Measurements from ENCODE around the gene GADD45G. TPM values are rescaled to one million over a fixed set of nuclear protein-coding genes. Genes with fewer than 3 reads are reported as not detected.

Gene GADD45G
- total and polyA plus RNA-seq, 2 experiments from 2014 or later, result 12.7 to 24.1 TPM

- H3K4me2 ChIP-seq, result no peak overlapping the region
- Mint-ChIP-seq H3K4me1 (no peaks in the 10 kb centered on the region; the same call in 1 of the 3 replicates), H3K9me3 (no peaks in the 10 kb centered on the region), H3K27ac (no peak overlapping the region), H3K4me3 (no peak overlapping the region), H3K27me3 (ENCODE audit: insufficient read depth, low read depth, poor library complexity) (peaks cover 6% of the 10 kb centered on the region), H3K36me3 (ENCODE audit: low read depth) (no peaks in the 10 kb centered on the region)
- H3F3A ChIP-seq (replicated peaks; ENCODE audit: low read depth), result no peaks in the 10 kb centered on the region
- H3K36me3 ChIP-seq (ENCODE audit: insufficient read depth), result no peaks in the 10 kb centered on the region
- H3K79me2 ChIP-seq (replicated peaks; ENCODE audit: insufficient read depth), result no peaks in the 10 kb centered on the region
- H2AFZ ChIP-seq, result no peak overlapping the region; the same call in 1 of the 2 replicates
- ATAC-seq (no peak), DNase-seq (ENCODE audit: low spot score) (no peak)
- no peaks in the 10 kb centered on the region for H3K4me1 ChIP-seq (ENCODE audit: insufficient read depth)
- H4K20me1 ChIP-seq (replicated peaks; ENCODE audit: insufficient read depth), result no peaks in the 10 kb centered on the region
- no peak overlapping the region for H3K4me3 ChIP-seq
- H3K27ac ChIP-seq (ENCODE audit: low read depth), result no peak overlapping the region
- TF ChIP-seq, protein P1, sequence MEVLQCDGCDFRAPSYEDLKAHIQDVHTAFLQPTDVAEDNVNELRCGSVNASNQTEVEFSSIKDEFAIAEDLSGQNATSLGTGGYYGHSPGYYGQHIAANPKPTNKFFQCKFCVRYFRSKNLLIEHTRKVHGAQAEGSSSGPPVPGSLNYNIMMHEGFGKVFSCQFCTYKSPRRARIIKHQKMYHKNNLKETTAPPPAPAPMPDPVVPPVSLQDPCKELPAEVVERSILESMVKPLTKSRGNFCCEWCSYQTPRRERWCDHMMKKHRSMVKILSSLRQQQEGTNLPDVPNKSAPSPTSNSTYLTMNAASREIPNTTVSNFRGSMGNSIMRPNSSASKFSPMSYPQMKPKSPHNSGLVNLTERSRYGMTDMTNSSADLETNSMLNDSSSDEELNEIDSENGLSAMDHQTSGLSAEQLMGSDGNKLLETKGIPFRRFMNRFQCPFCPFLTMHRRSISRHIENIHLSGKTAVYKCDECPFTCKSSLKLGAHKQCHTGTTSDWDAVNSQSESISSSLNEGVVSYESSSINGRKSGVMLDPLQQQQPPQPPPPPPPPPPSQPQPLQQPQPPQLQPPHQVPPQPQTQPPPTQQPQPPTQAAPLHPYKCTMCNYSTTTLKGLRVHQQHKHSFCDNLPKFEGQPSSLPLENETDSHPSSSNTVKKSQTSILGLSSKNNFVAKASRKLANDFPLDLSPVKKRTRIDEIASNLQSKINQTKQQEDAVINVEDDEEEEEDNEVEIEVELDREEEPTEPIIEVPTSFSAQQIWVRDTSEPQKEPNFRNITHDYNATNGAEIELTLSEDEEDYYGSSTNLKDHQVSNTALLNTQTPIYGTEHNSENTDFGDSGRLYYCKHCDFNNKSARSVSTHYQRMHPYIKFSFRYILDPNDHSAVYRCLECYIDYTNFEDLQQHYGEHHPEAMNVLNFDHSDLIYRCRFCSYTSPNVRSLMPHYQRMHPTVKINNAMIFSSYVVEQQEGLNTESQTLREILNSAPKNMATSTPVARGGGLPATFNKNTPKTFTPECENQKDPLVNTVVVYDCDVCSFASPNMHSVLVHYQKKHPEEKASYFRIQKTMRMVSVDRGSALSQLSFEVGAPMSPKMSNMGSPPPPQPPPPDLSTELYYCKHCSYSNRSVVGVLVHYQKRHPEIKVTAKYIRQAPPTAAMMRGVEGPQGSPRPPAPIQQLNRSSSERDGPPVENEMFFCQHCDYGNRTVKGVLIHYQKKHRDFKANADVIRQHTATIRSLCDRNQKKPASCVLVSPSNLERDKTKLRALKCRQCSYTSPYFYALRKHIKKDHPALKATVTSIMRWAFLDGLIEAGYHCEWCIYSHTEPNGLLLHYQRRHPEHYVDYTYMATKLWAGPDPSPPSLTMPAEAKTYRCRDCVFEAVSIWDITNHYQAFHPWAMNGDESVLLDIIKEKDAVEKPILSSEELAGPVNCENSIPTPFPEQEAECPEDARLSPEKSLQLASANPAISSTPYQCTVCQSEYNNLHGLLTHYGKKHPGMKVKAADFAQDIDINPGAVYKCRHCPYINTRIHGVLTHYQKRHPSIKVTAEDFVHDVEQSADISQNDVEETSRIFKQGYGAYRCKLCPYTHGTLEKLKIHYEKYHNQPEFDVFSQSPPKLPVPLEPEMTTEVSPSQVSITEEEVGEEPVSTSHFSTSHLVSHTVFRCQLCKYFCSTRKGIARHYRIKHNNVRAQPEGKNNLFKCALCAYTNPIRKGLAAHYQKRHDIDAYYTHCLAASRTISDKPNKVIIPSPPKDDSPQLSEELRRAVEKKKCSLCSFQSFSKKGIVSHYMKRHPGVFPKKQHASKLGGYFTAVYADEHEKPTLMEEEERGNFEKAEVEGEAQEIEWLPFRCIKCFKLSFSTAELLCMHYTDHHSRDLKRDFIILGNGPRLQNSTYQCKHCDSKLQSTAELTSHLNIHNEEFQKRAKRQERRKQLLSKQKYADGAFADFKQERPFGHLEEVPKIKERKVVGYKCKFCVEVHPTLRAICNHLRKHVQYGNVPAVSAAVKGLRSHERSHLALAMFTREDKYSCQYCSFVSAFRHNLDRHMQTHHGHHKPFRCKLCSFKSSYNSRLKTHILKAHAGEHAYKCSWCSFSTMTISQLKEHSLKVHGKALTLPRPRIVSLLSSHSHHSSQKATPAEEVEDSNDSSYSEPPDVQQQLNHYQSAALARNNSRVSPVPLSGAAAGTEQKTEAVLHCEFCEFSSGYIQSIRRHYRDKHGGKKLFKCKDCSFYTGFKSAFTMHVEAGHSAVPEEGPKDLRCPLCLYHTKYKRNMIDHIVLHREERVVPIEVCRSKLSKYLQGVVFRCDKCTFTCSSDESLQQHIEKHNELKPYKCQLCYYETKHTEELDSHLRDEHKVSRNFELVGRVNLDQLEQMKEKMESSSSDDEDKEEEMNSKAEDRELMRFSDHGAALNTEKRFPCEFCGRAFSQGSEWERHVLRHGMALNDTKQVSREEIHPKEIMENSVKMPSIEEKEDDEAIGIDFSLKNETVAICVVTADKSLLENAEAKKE (CRISPR knock-in tag; IDR thresholded peaks at IDR 0.05), result no peak
- no peak for TF ChIP-seq NANOG (IDR thresholded peaks at IDR 0.05; ENCODE audit: borderline replicate concordance)
- TF ChIP-seq ZNF114 (CRISPR knock-in tag; IDR thresholded peaks at IDR 0.05), result no peak
- no peak for TF ChIP-seq EZH2 (IDR thresholded peaks at IDR 0.05; ENCODE audit: low read depth, unreplicated experiment)
- no peak for TF ChIP-seq POLR2AphosphoS5 (IDR thresholded peaks at IDR 0.05; ENCODE audit: low read depth)
- TF ChIP-seq ZNF331 (CRISPR knock-in tag; IDR thresholded peaks at IDR 0.05; ENCODE audit: low read depth), result no peak
- no peak for TF ChIP-seq REST (IDR thresholded peaks at IDR 0.05; ENCODE audit: unreplicated experiment)
- no peak for TF ChIP-seq CREB1 (CRISPR knock-in tag; IDR thresholded peaks at IDR 0.05; ENCODE audit: low read depth)
- TF ChIP-seq, protein P2, sequence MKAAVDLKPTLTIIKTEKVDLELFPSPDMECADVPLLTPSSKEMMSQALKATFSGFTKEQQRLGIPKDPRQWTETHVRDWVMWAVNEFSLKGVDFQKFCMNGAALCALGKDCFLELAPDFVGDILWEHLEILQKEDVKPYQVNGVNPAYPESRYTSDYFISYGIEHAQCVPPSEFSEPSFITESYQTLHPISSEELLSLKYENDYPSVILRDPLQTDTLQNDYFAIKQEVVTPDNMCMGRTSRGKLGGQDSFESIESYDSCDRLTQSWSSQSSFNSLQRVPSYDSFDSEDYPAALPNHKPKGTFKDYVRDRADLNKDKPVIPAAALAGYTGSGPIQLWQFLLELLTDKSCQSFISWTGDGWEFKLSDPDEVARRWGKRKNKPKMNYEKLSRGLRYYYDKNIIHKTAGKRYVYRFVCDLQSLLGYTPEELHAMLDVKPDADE (IDR thresholded peaks at IDR 0.05), result no peak
- no peak for TF ChIP-seq JUNB (IDR thresholded peaks at IDR 0.05; ENCODE audit: unreplicated experiment)
- TF ChIP-seq STAT1 (IDR thresholded peaks at IDR 0.05; ENCODE audit: unreplicated experiment), result no peak
- TF ChIP-seq, protein P3, sequence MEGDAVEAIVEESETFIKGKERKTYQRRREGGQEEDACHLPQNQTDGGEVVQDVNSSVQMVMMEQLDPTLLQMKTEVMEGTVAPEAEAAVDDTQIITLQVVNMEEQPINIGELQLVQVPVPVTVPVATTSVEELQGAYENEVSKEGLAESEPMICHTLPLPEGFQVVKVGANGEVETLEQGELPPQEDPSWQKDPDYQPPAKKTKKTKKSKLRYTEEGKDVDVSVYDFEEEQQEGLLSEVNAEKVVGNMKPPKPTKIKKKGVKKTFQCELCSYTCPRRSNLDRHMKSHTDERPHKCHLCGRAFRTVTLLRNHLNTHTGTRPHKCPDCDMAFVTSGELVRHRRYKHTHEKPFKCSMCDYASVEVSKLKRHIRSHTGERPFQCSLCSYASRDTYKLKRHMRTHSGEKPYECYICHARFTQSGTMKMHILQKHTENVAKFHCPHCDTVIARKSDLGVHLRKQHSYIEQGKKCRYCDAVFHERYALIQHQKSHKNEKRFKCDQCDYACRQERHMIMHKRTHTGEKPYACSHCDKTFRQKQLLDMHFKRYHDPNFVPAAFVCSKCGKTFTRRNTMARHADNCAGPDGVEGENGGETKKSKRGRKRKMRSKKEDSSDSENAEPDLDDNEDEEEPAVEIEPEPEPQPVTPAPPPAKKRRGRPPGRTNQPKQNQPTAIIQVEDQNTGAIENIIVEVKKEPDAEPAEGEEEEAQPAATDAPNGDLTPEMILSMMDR (conservative IDR thresholded peaks at IDR 0.05; ENCODE audit: low read depth in 2 of 2), result no peak
- H3K27me3 ChIP-seq (ENCODE audit: insufficient read depth), result no peaks in the 10 kb centered on the region
- peaks cover 3% of the 10 kb centered on the region; the same call in 1 of the 2 replicates for H3K9me2 ChIP-seq (ENCODE audit: insufficient read depth)
These were observed 27.9 kb downstream of the GADD45G start for GRCh38 chr9:89632736-89633135.
